ENCODE data around the gene IL1RAP. TPM values are rescaled to one million over a fixed set of nuclear protein-coding genes. Genes with fewer than 3 reads are reported as not detected.

Gene IL1RAP
- total and polyA plus RNA-seq, 2 experiments from 2014 or later, result 3.6 to 5.0 TPM

DNA sequence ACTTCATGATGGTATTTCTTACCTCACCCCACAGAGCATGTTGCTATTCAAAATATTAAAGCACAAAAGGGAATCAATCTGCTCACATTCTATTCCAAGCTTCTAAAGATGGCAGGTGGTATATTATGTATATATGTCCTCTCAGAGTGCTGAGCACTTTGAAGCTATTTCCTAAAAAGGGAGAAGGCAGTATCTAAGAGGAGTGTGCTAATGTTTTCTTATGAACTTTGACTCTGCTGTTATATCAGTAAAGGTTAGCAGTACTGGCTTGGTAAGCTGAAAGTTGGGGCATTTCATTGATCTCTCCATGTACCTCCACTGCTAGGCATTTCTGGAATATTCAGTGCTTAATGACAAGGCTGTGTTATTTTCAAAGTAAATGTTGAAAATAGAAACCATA is 43.4 kb downstream of the IL1RAP start (continued):
- no peak for TF ChIP-seq ZNF462 (CRISPR knock-in tag; IDR thresholded peaks at IDR 0.05)
- TF ChIP-seq POLR2AphosphoS5 (IDR thresholded peaks at IDR 0.05; ENCODE audit: low read depth), result no peak

GRCh38 chr3:190558316-190558715 is 44.4 kb downstream of the IL1RAP start:
- Histone ChIP-seq H3K36me3 (ENCODE audit: insufficient read depth) (no peaks in the 10 kb centered on the region), H3K9me2 (ENCODE audit: insufficient read depth) (no peaks in the 10 kb centered on the region)
- ATAC-seq, result no peak
- TF ChIP-seq EZH2phosphoT487 (IDR thresholded peaks at IDR 0.05; ENCODE audit: unreplicated experiment) (no peak), ZNF462 (CRISPR knock-in tag; IDR thresholded peaks at IDR 0.05) (no peak), JUNB (IDR thresholded peaks at IDR 0.05; ENCODE audit: unreplicated experiment) (no peak)
- TF ChIP-seq, protein P1, sequence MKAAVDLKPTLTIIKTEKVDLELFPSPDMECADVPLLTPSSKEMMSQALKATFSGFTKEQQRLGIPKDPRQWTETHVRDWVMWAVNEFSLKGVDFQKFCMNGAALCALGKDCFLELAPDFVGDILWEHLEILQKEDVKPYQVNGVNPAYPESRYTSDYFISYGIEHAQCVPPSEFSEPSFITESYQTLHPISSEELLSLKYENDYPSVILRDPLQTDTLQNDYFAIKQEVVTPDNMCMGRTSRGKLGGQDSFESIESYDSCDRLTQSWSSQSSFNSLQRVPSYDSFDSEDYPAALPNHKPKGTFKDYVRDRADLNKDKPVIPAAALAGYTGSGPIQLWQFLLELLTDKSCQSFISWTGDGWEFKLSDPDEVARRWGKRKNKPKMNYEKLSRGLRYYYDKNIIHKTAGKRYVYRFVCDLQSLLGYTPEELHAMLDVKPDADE (IDR thresholded peaks at IDR 0.05), result no peak
- TF ChIP-seq, protein P2, sequence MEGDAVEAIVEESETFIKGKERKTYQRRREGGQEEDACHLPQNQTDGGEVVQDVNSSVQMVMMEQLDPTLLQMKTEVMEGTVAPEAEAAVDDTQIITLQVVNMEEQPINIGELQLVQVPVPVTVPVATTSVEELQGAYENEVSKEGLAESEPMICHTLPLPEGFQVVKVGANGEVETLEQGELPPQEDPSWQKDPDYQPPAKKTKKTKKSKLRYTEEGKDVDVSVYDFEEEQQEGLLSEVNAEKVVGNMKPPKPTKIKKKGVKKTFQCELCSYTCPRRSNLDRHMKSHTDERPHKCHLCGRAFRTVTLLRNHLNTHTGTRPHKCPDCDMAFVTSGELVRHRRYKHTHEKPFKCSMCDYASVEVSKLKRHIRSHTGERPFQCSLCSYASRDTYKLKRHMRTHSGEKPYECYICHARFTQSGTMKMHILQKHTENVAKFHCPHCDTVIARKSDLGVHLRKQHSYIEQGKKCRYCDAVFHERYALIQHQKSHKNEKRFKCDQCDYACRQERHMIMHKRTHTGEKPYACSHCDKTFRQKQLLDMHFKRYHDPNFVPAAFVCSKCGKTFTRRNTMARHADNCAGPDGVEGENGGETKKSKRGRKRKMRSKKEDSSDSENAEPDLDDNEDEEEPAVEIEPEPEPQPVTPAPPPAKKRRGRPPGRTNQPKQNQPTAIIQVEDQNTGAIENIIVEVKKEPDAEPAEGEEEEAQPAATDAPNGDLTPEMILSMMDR (conservative IDR thresholded peaks at IDR 0.05; ENCODE audit: low read depth in 2 of 2), result no peak

More at GRCh38 chr3:190558316-190558715, 44.4 kb downstream of the IL1RAP start:
- Histone ChIP-seq H2AFZ (no peak overlapping the region), H3K79me2 (replicated peaks; ENCODE audit: insufficient read depth) (no peaks in the 10 kb centered on the region), H3K27me3 (ENCODE audit: insufficient read depth) (no peaks in the 10 kb centered on the region), H4K20me1 (replicated peaks; ENCODE audit: insufficient read depth) (no peaks in the 10 kb centered on the region), H3K4me1 (ENCODE audit: insufficient read depth) (peaks cover 13% of the 10 kb centered on the region), H3K4me2 (no peak overlapping the region), H3F3A (replicated peaks; ENCODE audit: low read depth) (no peaks in the 10 kb centered on the region), H3K27ac (ENCODE audit: low read depth) (no peak overlapping the region), H3K4me3 (no peak overlapping the region)
- no peak overlapping the region for H3K4me3 Mint-ChIP-seq
- H3K27me3 Mint-ChIP-seq (ENCODE audit: insufficient read depth, low read depth, poor library complexity), result peaks cover 9% of the 10 kb centered on the region
- no peak overlapping the region for H3K27ac Mint-ChIP-seq
- peaks cover 1% of the 10 kb centered on the region; the same call in 1 of the 3 replicates for H3K36me3 Mint-ChIP-seq (ENCODE audit: low read depth)
- DNase-seq (ENCODE audit: low spot score), result no peak
- H3K4me1 Mint-ChIP-seq, result peaks cover 27% of the 10 kb centered on the region
- peaks cover 2% of the 10 kb centered on the region; the same call in 2 of the 3 replicates for H3K9me3 Mint-ChIP-seq
